NCI-H526 (cell line): ENCODE data around the gene ZNF346.

ENCODE experiments used
- DNase-seq, 2 experiments: peaks; one replicate each; lab custom pipeline; 2025; lab: John Stamatoyannopoulos, UW

The ZNF346 gene

GRCh38 chr5:177117441-177118045 lies 95.0 kb downstream of the ZNF346 start:
- no peak for DNase-seq

GRCh38 chr5:177122566-177122965 lies 100.1 kb downstream of the ZNF346 start:
- no peak for DNase-seq

GRCh38 chr5:177123789-177124485 lies 101.4 kb downstream of the ZNF346 start:
- DNase-seq: no peak

- DNase-seq: peak in 1 of 2 experiments; percentile 14
Measured at GRCh38 chr5:177124486-177124991, 102.0 kb downstream of the ZNF346 start.

- DNase-seq: no peak
Measured at GRCh38 chr5:177126771-177127170, 104.3 kb downstream of the ZNF346 start.

GRCh38 chr5:177128551-177128981 lies 106.1 kb downstream of the ZNF346 start:
- DNase-seq: no peak

GRCh38 chr5:177130211-177131018 lies 107.9 kb downstream of the ZNF346 start:
- no peak for DNase-seq
